Measurements from ENCODE around the gene PPP1R15A. TPM values are rescaled to one million over a fixed set of nuclear protein-coding genes. Genes with fewer than 3 reads are reported as not detected.
A peak's percentile ranks its signal among the peaks of the same experiment; 100 is the strongest.

Gene PPP1R15A
- total and polyA plus RNA-seq, 2 experiments from 2014 or later, result 14.0 to 15.8 TPM

- Mint-ChIP-seq H3K27ac (no peak overlapping the region), H3K4me1 (peaks cover 21% of the 10 kb centered on the region), H3K36me3 (ENCODE audit: low read depth) (peaks cover 13% of the 10 kb centered on the region), H3K27me3 (ENCODE audit: insufficient read depth, low read depth, poor library complexity) (peaks cover 9% of the 10 kb centered on the region), H3K9me3 (peaks cover 4% of the 10 kb centered on the region; the same call in 1 of the 3 replicates), H3K4me3 (peak overlapping the region; percentile 58; the same call in 2 of the 3 replicates)
- Histone ChIP-seq H3K36me3 (ENCODE audit: insufficient read depth) (no peaks in the 10 kb centered on the region), H4K20me1 (replicated peaks; ENCODE audit: insufficient read depth) (no peaks in the 10 kb centered on the region), H3K9me2 (ENCODE audit: insufficient read depth) (no peaks in the 10 kb centered on the region), H3K4me1 (ENCODE audit: insufficient read depth) (peaks cover 8% of the 10 kb centered on the region; the same call in 1 of the 2 replicates), H3K27me3 (ENCODE audit: insufficient read depth) (no peaks in the 10 kb centered on the region), H3K4me3 (peak overlapping the region; percentile 38; the same call in 1 of the 2 replicates), H3K27ac (ENCODE audit: low read depth) (no peak overlapping the region), H2AFZ (peak overlapping the region; percentile 99), H3F3A (replicated peaks; ENCODE audit: low read depth) (peaks cover 7% of the 10 kb centered on the region), H3K79me2 (replicated peaks; ENCODE audit: insufficient read depth) (no peaks in the 10 kb centered on the region; the same call in 1 of the 2 replicates), H3K4me2 (peak overlapping the region; percentile 78)
- no peak; the same call in 2 of the 3 replicates for ATAC-seq
- TF ChIP-seq JUNB (IDR thresholded peaks at IDR 0.05; ENCODE audit: unreplicated experiment) (no peak), CREB1 (CRISPR knock-in tag; IDR thresholded peaks at IDR 0.05; ENCODE audit: low read depth) (no peak), ZNF114 (CRISPR knock-in tag; IDR thresholded peaks at IDR 0.05) (no peak), NANOG (IDR thresholded peaks at IDR 0.05; ENCODE audit: borderline replicate concordance) (no peak), EZH2phosphoT487 (IDR thresholded peaks at IDR 0.05; ENCODE audit: unreplicated experiment) (no peak), STAT1 (IDR thresholded peaks at IDR 0.05; ENCODE audit: unreplicated experiment) (no peak)
- no peak for DNase-seq (ENCODE audit: low spot score)
Observed at GRCh38 chr19:48867746-48868113, 4.5 kb upstream of the PPP1R15A start.

GRCh38 chr19:48868114-48868886, 3.9 kb upstream of the PPP1R15A start, which contains the start of gene PLEKHA4:
PLEKHA4 (minus strand) TSS chr19:48868617; CDS start chr19:48867620, 997 bp downstream.
- H3K9me2 ChIP-seq (ENCODE audit: insufficient read depth), result no peaks in the 10 kb centered on the region
- peaks cover 10% of the 10 kb centered on the region for H3K4me1 ChIP-seq (ENCODE audit: insufficient read depth)
- peaks cover 4% of the 10 kb centered on the region; the same call in 1 of the 3 replicates for H3K9me3 Mint-ChIP-seq
- peak within 1 kb of the TSS; percentile 99 for H2AFZ ChIP-seq
- H3K36me3 ChIP-seq (ENCODE audit: insufficient read depth), result peaks cover under 1% of the 10 kb centered on the region; the same call in 1 of the 2 replicates
- ATAC-seq, result peak; percentile 42
- H3K4me3 Mint-ChIP-seq, result peak within 1 kb of the TSS; percentile 58
- peaks cover 7% of the 10 kb centered on the region for H3F3A ChIP-seq (replicated peaks; ENCODE audit: low read depth)
- H3K36me3 Mint-ChIP-seq (ENCODE audit: low read depth), result peaks cover 16% of the 10 kb centered on the region
- H3K79me2 ChIP-seq (replicated peaks; ENCODE audit: insufficient read depth), result peaks cover 3% of the 10 kb centered on the region
- TF ChIP-seq EZH2phosphoT487 (IDR thresholded peaks at IDR 0.05; ENCODE audit: unreplicated experiment) (no peak), EZH2 (IDR thresholded peaks at IDR 0.05; ENCODE audit: low read depth, unreplicated experiment) (no peak), POLR2AphosphoS5 (IDR thresholded peaks at IDR 0.05; ENCODE audit: low read depth) (no peak), CTCF (conservative IDR thresholded peaks at IDR 0.05; ENCODE audit: low read depth in 2 of 2) (no peak), ZNF331 (CRISPR knock-in tag; IDR thresholded peaks at IDR 0.05; ENCODE audit: low read depth) (no peak), REST (IDR thresholded peaks at IDR 0.05; ENCODE audit: unreplicated experiment) (no peak)
- peaks cover 2% of the 10 kb centered on the region; the same call in 1 of the 2 replicates for H4K20me1 ChIP-seq (replicated peaks; ENCODE audit: insufficient read depth)
- DNase-seq (ENCODE audit: low spot score), result no peak
- peak within 1 kb of the TSS; percentile 78 for H3K4me2 ChIP-seq
- peak within 1 kb of the TSS; percentile 38; the same call in 1 of the 2 replicates for H3K4me3 ChIP-seq
- H3K27me3 Mint-ChIP-seq (ENCODE audit: insufficient read depth, low read depth, poor library complexity), result peaks cover 11% of the 10 kb centered on the region
- H3K27ac ChIP-seq (ENCODE audit: low read depth), result peak within 1 kb of the TSS; percentile 78
- H3K27me3 ChIP-seq (ENCODE audit: insufficient read depth), result no peaks in the 10 kb centered on the region
- peak within 1 kb of the TSS; percentile 40 for H3K27ac Mint-ChIP-seq
- peaks cover 26% of the 10 kb centered on the region for H3K4me1 Mint-ChIP-seq
